ENCODE measurements around the gene FOXA3.
A peak's percentile ranks its signal among the peaks of the same experiment; 100 is the strongest.

FOXA3 gene

DNA sequence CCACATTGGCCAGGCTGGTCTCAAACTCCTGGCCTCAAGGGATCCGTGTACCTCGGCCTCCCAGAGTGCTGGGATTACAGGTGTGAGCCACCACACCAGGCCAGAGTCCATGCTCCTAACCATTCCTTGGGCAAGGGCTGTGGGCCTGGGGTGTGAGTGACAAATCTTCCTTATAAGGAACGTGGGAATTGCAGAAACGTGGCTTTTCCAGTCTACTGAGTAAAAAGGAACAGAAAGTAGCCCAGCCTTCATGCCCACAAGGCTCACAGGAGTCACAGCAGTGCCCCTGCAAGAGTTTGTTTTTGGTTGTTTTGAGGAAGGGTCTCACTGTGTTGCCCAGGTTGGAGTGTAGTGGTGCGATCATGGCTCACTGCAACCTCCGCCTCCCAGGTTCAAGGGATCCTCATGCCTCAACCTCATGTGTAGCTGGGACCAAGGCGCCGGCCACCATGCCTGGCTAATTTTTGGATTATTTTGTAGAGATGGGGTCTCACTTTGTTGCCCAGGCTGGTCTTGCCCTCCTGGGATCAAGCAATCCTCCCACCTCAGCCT lies 33.2 kb downstream of the FOXA3 start:
- no peak for DNase-seq

DNA sequence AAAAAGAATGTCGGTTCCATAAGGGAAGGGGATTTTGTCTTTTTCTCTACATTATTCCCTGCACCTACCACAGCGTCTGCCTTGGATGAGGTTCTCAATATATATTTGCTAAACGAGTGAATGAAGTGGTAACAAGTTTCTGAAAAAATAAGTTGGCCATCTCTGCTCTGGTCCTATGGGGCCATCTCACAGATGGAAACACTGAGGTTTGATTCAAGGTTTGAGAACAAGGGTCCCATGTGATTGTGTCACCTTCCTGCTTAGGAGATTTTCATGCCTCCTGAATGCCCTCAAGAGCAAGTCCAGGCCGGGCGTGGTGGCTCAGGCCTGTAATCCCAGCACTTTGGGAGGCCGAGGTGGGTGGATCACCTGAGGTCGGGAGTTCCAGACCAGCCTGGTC lies 35.1 kb downstream of the FOXA3 start:
- no peak for DNase-seq

DNA sequence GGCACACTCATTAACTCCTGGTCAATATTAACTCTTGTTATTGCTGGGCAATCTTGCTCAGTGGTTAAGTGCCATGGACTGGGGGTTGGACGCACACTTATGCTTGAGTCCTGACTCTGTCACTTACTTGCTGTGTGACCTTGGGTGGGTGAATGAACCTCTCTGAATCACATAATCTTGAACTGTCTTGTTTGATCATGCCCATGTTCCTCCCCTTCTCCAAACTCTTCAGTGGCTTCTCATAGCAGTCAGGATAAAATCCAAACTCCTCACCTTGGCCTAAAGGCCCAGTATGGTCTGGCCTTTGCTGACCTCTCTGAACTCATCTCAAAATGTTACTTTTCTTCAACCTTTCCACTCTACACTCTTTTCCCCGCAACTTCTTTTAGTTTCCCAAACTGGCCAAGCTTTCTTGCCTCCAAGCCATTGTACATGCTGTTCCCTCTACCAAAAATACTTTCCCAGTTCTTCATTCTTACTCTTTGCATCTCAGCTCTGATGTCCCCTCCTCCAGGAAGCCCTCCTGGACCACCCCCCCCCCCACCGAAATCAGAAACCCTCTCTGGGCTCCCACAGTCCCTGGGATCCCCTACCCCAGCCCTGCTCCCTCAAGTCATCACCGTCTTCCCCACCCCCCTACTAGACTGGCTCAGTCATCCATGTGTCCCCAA lies 35.9 kb downstream of the FOXA3 start:
- no peak for DNase-seq

DNA sequence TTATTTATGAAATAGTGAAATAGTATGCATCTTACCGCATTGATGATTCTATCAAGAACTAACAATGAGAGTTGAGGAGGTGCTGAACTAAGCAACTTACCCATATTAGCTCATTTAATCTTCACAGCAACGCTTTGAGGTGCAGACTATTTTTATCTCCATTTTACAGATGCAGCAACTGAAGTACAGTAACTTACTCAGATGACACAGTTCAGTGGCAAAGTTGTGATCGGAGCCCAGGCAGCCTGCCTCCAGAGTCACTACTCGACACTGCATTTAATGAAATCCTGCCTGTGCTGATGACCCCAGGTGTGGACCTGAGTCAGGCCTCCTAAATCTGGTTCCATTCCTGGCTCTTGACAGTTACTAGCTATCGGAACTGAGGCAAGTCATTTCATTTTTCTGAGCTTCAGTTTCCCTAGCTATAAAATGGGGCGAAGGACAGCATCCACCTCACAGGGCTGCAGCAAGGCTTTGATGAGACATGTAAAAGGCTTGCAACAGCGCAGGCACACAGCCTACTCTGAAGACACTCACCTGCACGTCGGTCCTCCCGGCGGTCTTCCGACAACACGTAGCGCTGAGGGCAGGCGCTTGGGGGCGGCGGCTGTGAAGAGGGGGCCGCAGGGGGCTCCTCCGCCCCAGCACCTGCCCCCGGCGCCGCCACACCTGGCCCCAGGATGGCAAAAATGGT lies 36.8 kb downstream of the FOXA3 start:
- no peak for DNase-seq

DNA sequence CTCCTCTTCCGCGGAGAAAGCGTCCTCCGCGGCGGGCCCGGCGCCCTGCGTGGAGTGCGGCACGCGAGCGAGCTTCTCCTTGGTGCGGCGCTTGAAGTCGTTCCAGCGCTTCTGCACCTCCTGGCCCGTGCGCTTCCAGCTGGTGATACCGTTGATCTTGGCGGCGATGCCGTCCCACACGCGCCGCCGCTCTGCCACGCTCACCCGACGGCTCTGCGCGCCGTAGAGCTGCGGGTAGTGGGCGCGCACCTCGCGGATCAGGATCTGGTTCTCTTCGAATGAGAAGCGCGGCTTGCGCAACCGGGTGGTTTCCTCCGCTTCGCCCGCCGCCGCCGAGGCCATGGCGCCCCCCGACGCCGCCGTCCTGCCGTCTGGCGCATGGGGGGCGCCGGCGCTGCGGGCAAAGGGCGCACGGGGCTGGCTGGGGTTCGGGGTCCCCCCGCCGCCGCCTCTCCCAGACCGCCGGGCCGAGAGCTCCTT lies 37.3 kb downstream of the FOXA3 start:
- no peak for DNase-seq

DNA sequence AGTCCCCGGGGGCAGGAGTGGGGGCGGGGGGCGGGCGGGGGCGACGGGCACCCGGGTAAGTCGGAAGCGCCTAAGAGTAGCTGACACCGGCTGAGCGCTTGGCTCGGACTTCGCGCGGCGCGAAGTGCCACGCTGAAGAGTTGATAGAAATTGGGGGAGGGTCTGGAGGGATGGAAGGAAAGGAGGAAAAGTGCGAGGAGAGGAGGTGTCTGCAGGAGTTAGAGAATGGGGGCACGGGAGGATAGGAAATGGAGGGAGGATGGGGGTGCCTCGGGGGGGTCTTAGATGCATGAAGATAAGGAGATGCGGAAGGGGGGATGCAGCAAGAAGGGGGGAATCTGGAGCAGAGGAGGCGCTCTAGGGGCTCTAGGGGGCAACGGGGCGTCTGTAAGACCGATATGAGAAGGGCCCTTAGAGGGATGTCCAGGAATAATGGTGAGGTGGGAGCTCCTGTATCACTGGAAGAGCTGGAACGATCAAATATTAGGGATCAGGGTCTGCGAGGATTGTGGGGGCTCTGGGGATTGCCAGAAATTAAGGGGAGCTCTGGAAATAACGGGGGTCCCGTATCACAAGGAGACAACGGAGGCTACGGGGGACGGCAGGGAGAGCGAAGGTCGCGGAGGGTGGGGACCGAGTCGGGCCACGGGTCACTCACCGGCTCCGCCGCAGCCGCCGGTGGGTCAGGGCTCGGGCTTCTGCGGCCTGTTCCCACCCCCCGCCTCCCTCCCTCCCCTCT lies 38.0 kb downstream of the FOXA3 start, which contains the start of gene MYPOP:
TSS of gene MYPOP (minus strand) at position 702 of the 739 bp plus-strand sequence. CDS start 840 bp downstream, outside the sequence.
- no peak for DNase-seq

DNA sequence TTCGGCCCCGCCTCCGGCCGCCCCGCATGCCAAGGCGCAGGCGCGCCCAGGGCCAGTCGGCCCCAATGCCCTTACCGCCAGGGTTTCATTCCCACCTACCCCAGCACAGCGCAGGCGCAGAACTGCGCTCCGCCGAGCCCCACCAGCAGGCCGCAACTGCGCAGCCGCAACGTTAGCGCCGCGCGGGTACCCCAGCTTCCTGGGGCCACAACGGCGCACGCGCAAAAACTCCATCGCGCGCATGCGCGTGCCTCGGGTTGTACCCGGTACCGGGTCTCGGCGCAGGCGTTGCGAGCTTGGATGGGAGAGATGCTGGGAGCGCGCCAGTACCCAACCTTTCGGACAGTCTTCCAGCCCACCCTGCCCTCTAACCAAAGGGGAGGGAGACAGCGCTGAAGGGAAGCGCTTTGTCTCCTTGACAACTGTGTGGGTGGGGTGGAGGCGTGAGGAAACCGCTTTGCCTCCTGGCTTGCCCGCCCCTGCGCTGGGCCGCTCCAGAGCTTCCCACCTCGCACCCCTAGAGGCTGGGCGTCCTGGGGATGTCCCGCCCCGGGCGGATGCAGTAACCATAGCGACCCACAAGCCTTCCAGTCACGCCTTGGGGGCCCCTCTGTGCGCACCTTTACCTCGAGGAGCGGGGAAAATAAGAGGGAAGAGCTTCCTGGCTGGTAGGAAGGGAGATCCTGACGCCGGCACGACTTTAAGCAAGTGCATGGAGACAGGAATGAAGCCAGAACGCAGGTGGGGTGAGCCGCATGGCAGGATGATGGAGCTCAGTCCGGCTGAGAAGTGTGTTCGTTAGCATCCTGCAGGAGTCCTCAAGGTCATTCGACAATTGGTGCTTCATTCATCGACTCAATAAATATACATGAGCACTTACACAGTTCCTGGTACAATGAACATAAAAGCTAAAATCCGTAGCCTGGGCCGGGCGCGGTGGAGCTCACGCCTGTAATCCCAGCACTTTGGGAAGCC lies 38.8 kb downstream of the FOXA3 start:
- peak; percentile 96 for DNase-seq

DNA sequence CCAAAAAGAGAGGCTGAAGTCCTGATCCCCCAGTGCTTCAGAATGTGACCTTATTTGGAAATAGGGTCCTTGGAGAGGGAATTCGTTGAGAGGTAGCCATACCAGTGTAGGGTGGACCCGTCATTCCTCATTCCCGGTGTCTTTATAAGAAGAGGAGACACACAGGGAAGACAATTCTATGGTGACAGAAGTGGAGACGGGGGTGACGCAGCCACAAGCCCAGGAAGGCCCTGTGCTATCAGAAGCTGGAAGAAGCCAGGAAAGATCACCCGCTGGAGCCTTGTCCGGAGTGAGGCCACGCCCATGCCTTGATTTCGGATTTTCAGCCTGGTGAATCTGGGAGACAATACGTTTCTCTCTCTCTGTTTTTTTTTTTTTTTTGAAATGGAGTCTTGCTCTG lies 40.9 kb downstream of the FOXA3 start:
- DNase-seq = no peak

DNA sequence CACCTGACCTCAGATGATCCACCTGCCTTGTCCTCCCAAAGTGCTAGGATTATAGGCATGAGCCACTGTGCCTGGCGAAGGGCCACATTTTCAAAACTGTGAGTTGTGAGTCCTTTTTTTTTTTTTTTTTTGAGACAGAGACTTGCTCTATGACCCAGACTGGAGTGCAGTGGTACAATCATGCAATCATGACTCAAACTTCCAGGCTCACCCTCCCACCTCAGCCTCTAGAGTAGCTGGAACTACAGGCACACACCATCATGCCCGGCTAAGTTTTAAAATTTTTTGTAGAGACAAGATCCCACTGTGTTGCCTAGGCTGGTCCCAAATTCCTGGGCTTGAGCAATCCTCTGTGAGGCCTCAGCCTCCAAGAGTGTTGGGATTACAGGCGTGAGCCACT lies 42.1 kb downstream of the FOXA3 start:
- DNase-seq = no peak

DNA sequence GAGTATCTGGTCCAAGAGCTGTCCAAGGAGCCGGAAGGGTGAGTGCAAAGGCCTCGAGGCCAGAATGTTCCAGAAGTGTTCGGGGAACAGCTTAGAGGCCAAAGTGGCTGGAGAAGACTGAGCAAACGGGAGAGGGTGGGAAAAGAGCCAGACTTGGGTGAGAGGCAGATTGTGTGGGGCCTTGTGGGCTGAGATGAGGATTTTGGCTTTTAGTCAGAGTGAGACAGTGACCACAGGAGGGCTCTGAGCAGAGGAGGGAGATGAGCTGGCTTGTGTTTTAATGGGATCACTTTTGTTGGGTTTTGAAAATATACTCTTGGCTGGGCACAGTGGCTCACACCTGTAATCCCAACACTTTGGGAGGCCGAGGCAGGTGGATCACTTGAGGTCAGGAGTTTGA lies 44.8 kb downstream of the FOXA3 start:
- no peak for DNase-seq

DNA sequence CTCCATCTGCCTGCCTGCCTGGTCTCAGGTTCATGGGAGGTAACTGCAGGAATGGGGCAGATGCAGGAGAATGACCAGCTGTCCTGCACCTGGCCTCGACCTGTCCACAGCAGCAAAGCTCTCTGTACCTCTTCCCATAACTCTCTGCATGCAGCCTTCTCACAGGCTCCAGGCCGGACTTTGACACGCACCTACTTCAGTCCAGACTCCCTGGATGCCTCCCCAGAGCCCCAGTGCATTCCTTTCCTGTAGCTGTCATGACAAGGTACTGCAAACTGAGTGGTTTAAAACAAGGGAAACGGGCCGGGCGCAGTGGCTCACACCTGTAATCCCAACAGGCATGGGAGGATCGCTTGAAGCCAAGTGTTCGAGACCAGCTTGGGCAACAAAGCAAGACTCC lies 47.2 kb downstream of the FOXA3 start:
- DNase-seq = no peak

DNA sequence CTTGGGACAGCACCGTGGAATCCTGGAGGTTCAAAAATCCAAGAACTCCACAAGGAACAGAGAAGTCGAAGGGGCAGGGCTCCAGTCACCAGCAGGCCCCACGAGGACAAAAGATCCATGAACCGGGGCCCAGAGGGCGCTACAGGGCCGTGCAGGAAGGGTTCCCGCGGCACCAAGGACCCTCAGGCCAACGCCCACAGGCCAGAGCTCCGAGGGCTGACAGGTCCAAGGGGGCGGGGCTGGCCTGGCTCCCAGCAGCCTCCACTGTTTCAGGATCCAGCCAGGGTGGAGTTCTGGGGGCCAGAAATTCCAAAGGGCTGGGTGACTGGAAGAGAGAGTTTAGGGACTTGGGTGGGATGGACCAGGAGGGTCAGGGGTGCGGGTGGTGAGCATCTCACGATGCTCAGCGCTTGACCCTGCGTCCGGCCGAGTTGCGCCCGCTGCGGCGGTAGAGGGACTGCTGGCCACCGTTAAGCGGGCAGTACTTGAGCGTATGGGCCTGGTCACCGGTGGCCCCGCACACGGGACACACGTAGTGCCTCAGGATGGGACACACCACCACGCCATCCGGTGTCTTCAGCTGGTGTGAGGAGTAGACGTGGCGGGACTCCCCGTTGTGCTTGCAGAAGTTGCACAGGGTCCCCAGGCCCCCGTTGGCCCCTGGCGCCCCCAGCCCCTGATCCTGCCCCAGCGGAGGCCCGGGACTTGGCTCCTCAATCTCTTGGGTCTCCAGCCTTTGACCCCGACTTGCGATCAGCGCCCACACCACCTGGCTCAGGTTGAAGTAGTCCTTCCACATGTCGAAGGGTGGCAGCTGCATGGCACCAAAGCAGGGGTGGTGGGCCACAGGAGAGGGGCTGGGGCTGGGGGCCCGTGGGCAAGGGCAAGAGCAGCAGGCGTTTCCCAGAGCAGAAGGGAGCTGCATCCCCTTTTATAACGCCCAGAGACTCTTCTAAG lies 50.0 kb downstream of the FOXA3 start, which contains the start of gene NANOS2:
TSS of gene NANOS2 (minus strand) at position 905 of the 957 bp plus-strand sequence. CDS start at position 820, 85 bp downstream.
- DNase-seq = no peak

DNA sequence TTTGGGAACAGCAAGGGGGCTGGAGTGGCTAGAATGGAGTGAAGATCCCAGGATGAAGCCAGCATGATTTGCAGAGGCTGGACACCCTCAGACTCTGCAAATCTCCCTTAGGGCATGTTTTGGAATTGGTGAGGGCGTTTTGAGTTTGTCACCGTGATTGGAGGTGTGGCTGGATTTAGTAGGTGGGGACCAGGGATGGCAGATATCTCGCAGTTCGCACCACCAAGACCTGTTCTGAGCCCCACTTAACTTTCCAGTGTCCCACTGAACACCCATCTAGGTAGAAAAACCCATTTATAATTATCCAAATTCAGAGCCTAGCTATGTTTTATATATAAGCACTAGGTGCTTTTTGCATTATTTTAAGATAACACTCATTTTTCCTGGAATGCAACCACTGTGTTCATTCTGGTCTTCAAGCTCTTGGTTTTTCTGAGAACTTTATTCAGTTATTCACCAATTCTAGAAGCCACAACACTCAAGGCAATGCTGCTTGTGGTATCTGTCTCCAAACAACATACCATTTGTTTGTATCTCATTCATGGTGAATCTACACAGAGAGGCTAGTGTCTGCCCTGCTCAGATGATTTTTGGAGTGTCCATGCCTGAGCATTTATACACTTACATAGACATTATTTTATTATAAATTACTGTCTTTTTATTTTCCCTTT lies 53.4 kb downstream of the FOXA3 start:
- DNase-seq = no peak

DNA sequence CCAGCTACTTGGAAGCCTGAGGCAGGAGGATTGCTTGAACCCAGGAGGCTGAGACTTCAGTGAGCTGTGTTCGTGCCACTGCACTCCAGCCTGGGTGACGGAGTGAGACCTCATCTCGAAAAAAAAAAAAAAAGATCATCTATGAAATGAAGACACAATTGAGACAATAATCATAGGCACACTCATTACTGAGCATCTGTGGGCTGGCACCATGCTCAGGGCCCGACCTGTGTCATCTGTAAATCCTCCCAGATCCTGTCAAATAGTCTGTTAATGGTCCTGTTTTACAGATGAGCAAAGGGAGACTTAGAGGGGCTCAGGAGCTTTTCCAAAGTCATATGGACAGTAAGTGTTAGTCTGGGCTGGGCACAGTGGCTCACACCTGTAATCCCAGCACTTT lies 54.6 kb downstream of the FOXA3 start:
- no peak for DNase-seq

DNA sequence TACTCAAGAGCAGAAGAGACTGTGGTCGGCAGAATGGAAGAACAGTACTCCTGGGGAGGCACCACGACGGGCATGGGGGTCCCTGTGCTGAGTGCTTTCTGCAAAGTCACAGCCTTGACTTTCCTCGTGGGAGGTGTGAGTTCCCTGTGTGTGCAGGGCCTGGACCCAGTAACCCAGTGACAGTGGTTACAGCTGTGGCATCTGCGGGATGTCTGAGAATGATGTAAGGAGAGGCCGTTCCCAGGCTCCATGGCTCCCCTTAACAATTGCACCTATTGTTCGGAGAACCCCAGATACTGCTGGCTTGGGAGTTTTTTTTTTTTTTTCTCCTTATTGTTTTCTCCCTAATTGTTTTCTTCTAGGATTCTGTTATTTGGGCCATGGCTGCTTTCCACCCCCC lies 55.6 kb downstream of the FOXA3 start:
- DNase-seq = no peak

DNA sequence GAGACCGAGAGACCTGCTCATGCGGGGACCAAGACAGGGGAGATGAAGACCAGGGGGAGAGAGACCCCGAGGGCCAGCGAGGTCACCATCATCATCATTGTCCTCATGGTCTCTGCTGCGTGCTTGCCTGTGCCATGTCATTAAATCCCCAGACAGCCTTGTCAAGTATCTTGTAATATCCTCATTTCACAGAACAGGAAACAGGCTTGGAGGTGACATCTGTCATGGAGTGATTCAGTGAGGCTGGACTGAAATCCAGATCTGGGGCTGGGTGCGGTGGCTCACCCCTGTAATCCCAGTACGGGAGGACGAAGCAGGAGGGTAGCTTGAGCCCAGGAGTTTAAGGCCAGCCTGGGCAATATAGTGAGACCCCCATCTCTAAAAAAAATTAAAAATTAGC lies 56.3 kb downstream of the FOXA3 start:
- no peak for DNase-seq

DNA sequence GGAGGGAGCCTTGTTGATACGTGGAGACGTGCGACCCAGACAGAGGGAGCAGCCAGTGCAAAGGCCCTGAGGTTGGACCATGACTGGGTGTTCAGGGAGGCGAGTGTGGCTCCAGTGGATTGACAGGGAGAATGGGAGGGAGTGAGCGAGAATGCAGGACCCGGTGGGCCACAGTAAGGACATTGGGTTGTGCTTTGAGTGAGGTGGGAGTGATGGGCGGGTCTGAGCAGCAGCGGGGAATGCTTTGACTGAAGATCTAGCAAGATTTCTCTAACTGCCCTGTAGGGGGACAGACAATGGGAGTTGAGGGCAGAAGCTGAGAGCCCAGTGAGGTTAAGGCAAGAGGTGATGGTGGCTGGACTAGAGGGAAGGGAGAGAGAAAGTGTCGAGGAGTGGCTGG lies 58.2 kb downstream of the FOXA3 start:
- DNase-seq = no peak
